HepG2 (cell line): ENCODE results near the gene MOCS2. TPM values are rescaled to one million over a fixed set of nuclear protein-coding genes. Genes with fewer than 3 reads are reported as not detected.

ENCODE experiments used
- CHD4 ChIP-seq: fragments of 200-600 bp; sonication (generic); IDR thresholded peaks from 2 replicates; pipeline ENCODE4 v1.7.0; 2017; ENCODE audit warnings: mild to moderate bottlenecking, low read length, borderline replicate concordance
- CREM ChIP-seq, 2 experiments: sonication (generic) in 1 of 2; formaldehyde crosslinking in 1 of 2; IDR thresholded peaks; 2 replicates each; pipeline versions ENCODE4 v1.4.0 to v1.6.1; 2016 to 2020; ENCODE audit warnings: antibody characterized with exemption in 1 of 2, mild to moderate bottlenecking in 1 of 2, missing genetic modification reagents in 1 of 2
- HDAC1 ChIP-seq: sonication (generic); formaldehyde crosslinking; IDR thresholded peaks from 2 replicates; pipeline ENCODE4 v1.5.1; 2020; ENCODE audit warnings: mild to moderate bottlenecking, missing genetic modification reagents
- MTF2 ChIP-seq: sonication (generic); formaldehyde crosslinking; IDR thresholded peaks from 2 replicates; pipeline ENCODE4 v1.5.0; 2020; ENCODE audit warnings: missing genetic modification reagents, borderline replicate concordance
- SALL2 ChIP-seq: sonication (generic); formaldehyde crosslinking; IDR thresholded peaks from 2 replicates; pipeline ENCODE4 v1.8.1; 2023; ENCODE audit warnings: mild to moderate bottlenecking, missing genetic modification reagents, inconsistent platforms
- SAP130 ChIP-seq: IDR thresholded peaks from 2 replicates; pipeline ENCODE4 v1.6.1; 2016; ENCODE audit warnings: low read depth
- ZBTB20 ChIP-seq: sonication (generic); formaldehyde crosslinking; IDR thresholded peaks from 2 replicates; pipeline ENCODE4 v1.8.1; 2023; ENCODE audit warnings: missing genetic modification reagents, low read depth, mild to moderate bottlenecking, borderline replicate concordance
- ZFP36L2 ChIP-seq: sonication (generic); formaldehyde crosslinking; IDR thresholded peaks from 2 replicates; pipeline ENCODE4 v1.4.0; 2020; ENCODE audit warnings: missing genetic modification reagents
- ZFP62 ChIP-seq: sonication (generic); formaldehyde crosslinking; IDR thresholded peaks from 2 replicates; pipeline ENCODE4 v1.4.0; 2020; ENCODE audit warnings: missing genetic modification reagents
- ZMYM2 ChIP-seq: sonication (generic); formaldehyde crosslinking; IDR thresholded peaks from 2 replicates; pipeline ENCODE4 v1.8.0; 2022; ENCODE audit warnings: mild to moderate bottlenecking, missing genetic modification reagents
- ZNF777 ChIP-seq: sonication (generic); formaldehyde crosslinking; IDR thresholded peaks from 2 replicates; pipeline ENCODE4 v1.4.0; 2020; ENCODE audit warnings: missing genetic modification reagents
- ZNF839 ChIP-seq: sonication (generic); formaldehyde crosslinking; IDR thresholded peaks from 2 replicates; pipeline ENCODE4 v1.4.0; 2020; ENCODE audit warnings: missing genetic modification reagents, mild to moderate bottlenecking, borderline replicate concordance
- polyA plus RNA-seq, 8 experiments: library from polyadenylated mRNA; depleted of rRNA in 3 of 8; stranded (reverse) in 7 of 8; unstranded in 1 of 8; fragments of >200 nt; fragmentation: Illumina TruSeq in 4 of 8; extraction: Trizol in 4 of 8; gene quantifications; 2 replicates each; pipeline versions ENCODE4 v1.2.1 to v1.2.3, GENCODE V29; 2011 to 2016; ENCODE audit warnings: low read depth in 4 of 8, missing spikeins in 1 of 8, mixed read lengths in 1 of 8; ENCODE audit not compliant: insufficient read depth in 1 of 8
- total RNA-seq, 5 experiments: library from RNA; depleted of rRNA; stranded (reverse); fragments of >200 nt; fragmentation: Illumina TruSeq; extraction: Trizol; gene quantifications; 2 replicates each; pipeline ENCODE4 v1.2.3, GENCODE V29; 2016; ENCODE audit warnings: low read depth in 1 of 5
- TF ChIP-seq, protein P1 (sequence below): sonication (generic); formaldehyde crosslinking; IDR thresholded peaks from 2 replicates; pipeline ENCODE4 v1.5.0; 2020; ENCODE audit warnings: mild to moderate bottlenecking, missing genetic modification reagents
- TF ChIP-seq, protein P2 (sequence below): sonication (generic); formaldehyde crosslinking; IDR thresholded peaks from 2 replicates; pipeline ENCODE4 v1.9.0; 2021; ENCODE audit warnings: missing genetic modification reagents, borderline replicate concordance
- TF ChIP-seq, protein P3 (sequence below): sonication (generic); formaldehyde crosslinking; IDR thresholded peaks from 2 replicates; pipeline ENCODE4 v1.5.1; 2020; ENCODE audit warnings: mild to moderate bottlenecking, missing genetic modification reagents, moderate library complexity
- TF ChIP-seq, protein P4 (sequence below): sonication (generic); formaldehyde crosslinking; IDR thresholded peaks from 2 replicates; pipeline ENCODE4 v1.4.0; 2020; ENCODE audit warnings: missing genetic modification reagents
- TF ChIP-seq, protein P5 (sequence below): sonication (generic); formaldehyde crosslinking; IDR thresholded peaks from 2 replicates; pipeline ENCODE4 v1.4.0; 2020; ENCODE audit warnings: missing genetic modification reagents
- TF ChIP-seq, protein P6 (sequence below): sonication (generic); formaldehyde crosslinking; IDR thresholded peaks from 2 replicates; pipeline ENCODE4 v1.5.1; 2020; ENCODE audit warnings: mild to moderate bottlenecking, moderate library complexity, missing genetic modification reagents

Gene MOCS2
- total and polyA plus RNA-seq, 2 of the 13 experiments (the other 11 are each of a cell fraction or from before 2014, with no cell fraction given): 19.2 to 41.9 TPM

DNA sequence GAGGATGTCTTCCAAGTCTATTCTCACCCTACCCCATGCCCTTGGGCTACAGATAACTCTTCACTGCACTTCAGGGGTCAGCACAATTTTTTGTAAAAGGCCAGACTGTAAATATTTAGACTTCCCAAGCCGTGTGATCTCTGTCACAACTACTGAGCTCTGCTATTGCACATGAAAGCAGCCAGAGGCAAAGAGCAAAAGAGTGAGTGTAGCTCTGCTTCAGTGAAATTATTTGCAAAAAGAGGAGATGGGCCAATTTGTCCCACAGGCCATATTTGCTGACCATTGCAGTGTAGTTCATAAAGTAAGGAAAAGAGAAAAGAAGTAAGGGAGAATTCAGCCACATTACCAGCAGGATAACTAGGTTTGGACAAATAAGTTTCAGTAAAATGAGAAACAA, 7.0 kb upstream of the MOCS2 start (continued):
- TF ChIP-seq, protein P1, sequence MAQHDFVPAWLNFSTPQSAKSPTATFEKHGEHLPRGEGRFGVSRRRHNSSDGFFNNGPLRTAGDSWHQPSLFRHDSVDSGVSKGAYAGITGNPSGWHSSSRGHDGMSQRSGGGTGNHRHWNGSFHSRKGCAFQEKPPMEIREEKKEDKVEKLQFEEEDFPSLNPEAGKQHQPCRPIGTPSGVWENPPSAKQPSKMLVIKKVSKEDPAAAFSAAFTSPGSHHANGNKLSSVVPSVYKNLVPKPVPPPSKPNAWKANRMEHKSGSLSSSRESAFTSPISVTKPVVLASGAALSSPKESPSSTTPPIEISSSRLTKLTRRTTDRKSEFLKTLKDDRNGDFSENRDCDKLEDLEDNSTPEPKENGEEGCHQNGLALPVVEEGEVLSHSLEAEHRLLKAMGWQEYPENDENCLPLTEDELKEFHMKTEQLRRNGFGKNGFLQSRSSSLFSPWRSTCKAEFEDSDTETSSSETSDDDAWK: no peak
- TF ChIP-seq, protein P2, sequence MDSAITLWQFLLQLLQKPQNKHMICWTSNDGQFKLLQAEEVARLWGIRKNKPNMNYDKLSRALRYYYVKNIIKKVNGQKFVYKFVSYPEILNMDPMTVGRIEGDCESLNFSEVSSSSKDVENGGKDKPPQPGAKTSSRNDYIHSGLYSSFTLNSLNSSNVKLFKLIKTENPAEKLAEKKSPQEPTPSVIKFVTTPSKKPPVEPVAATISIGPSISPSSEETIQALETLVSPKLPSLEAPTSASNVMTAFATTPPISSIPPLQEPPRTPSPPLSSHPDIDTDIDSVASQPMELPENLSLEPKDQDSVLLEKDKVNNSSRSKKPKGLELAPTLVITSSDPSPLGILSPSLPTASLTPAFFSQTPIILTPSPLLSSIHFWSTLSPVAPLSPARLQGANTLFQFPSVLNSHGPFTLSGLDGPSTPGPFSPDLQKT (CRISPR knock-in tag): no peak
- TF ChIP-seq ZBTB20 (CRISPR knock-in tag) (no peak), HDAC1 (CRISPR knock-in tag) (0 out of 2 replicates have a peak, but pooled peaks have one; percentile 23), SALL2 (CRISPR knock-in tag) (no peak), ZMYM2 (CRISPR knock-in tag) (peak; percentile 74; the same call in 1 of the 2 replicates), CREM (IDR thresholded peaks at IDR 0.05) (peak; percentile 44; the same call in 1 of the 2 replicates), CREM (CRISPR knock-in tag; IDR thresholded peaks at IDR 0.05) (no peak), ZFP62 (CRISPR knock-in tag) (no peak), ZFP36L2 (CRISPR knock-in tag) (no peak), CHD4 (no peak), ZNF839 (CRISPR knock-in tag) (no peak), ZNF777 (no peak), MTF2 (CRISPR knock-in tag) (no peak), SAP130 (CRISPR knock-in tag) (peak; percentile 40)
- TF ChIP-seq, protein P3, sequence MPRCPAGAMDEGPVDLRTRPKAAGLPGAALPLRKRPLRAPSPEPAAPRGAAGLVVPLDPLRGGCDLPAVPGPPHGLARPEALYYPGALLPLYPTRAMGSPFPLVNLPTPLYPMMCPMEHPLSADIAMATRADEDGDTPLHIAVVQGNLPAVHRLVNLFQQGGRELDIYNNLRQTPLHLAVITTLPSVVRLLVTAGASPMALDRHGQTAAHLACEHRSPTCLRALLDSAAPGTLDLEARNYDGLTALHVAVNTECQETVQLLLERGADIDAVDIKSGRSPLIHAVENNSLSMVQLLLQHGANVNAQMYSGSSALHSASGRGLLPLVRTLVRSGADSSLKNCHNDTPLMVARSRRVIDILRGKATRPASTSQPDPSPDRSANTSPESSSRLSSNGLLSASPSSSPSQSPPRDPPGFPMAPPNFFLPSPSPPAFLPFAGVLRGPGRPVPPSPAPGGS: no peak
- TF ChIP-seq, protein P4, sequence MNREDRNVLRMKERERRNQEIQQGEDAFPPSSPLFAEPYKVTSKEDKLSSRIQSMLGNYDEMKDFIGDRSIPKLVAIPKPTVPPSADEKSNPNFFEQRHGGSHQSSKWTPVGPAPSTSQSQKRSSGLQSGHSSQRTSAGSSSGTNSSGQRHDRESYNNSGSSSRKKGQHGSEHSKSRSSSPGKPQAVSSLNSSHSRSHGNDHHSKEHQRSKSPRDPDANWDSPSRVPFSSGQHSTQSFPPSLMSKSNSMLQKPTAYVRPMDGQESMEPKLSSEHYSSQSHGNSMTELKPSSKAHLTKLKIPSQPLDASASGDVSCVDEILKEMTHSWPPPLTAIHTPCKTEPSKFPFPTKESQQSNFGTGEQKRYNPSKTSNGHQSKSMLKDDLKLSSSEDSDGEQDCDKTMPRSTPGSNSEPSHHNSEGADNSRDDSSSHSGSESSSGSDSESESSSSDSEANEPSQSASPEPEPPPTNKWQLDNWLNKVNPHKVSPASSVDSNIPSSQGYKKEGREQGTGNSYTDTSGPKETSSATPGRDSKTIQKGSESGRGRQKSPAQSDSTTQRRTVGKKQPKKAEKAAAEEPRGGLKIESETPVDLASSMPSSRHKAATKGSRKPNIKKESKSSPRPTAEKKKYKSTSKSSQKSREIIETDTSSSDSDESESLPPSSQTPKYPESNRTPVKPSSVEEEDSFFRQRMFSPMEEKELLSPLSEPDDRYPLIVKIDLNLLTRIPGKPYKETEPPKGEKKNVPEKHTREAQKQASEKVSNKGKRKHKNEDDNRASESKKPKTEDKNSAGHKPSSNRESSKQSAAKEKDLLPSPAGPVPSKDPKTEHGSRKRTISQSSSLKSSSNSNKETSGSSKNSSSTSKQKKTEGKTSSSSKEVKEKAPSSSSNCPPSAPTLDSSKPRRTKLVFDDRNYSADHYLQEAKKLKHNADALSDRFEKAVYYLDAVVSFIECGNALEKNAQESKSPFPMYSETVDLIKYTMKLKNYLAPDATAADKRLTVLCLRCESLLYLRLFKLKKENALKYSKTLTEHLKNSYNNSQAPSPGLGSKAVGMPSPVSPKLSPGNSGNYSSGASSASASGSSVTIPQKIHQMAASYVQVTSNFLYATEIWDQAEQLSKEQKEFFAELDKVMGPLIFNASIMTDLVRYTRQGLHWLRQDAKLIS (CRISPR knock-in tag): no peak
- TF ChIP-seq, protein P5, sequence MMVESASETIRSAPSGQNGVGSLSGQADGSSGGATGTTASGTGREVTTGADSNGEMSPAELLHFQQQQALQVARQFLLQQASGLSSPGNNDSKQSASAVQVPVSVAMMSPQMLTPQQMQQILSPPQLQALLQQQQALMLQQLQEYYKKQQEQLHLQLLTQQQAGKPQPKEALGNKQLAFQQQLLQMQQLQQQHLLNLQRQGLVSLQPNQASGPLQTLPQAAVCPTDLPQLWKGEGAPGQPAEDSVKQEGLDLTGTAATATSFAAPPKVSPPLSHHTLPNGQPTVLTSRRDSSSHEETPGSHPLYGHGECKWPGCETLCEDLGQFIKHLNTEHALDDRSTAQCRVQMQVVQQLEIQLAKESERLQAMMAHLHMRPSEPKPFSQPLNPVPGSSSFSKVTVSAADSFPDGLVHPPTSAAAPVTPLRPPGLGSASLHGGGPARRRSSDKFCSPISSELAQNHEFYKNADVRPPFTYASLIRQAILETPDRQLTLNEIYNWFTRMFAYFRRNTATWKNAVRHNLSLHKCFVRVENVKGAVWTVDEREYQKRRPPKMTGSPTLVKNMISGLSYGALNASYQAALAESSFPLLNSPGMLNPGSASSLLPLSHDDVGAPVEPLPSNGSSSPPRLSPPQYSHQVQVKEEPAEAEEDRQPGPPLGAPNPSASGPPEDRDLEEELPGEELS (CRISPR knock-in tag): peak; percentile 49; the same call in 1 of the 2 replicates
- TF ChIP-seq, protein P6, sequence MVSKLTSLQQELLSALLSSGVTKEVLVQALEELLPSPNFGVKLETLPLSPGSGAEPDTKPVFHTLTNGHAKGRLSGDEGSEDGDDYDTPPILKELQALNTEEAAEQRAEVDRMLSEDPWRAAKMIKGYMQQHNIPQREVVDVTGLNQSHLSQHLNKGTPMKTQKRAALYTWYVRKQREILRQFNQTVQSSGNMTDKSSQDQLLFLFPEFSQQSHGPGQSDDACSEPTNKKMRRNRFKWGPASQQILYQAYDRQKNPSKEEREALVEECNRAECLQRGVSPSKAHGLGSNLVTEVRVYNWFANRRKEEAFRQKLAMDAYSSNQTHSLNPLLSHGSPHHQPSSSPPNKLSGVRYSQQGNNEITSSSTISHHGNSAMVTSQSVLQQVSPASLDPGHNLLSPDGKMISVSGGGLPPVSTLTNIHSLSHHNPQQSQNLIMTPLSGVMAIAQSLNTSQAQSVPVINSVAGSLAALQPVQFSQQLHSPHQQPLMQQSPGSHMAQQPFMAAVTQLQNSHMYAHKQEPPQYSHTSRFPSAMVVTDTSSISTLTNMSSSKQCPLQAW: 0 out of 2 replicates have a peak, but pooled peaks have one; percentile 40
